ENCODE measurements around the gene SPIN2A.

DNA sequence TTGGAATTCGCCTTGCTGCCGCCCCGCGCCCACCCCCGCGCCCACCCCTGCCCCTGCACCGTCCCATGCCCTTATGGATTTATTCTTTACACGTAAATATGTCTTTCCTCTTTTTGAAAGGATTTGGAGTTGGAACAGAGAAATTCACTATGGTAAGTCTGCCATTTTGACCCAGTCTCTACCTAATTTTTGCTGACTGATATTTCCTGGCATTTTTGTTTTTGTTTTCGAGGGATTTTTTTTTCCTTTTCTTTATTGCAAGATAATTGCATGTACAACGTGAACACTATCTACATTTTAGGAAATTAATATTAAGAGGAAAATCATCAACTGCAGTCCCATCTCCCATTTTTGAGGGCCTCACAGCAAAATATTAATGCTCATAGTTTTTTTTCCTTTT, 15.4 kb downstream of the SPIN2A start:
- TF ChIP-seq CTCF (conservative IDR thresholded peaks at IDR 0.05), result no peak
- TF ChIP-seq ZFX (IDR thresholded peaks at IDR 0.05), result no peak

All from C4-2B (cell line).